ENCODE measurements around the gene ARMC9. TPM values are rescaled to one million over a fixed set of nuclear protein-coding genes. Genes with fewer than 3 reads are reported as not detected.

Gene ARMC9
- total RNA-seq, 2 donors from 2014 or later = 41.7 to 51.5 TPM

- H3K27ac Mint-ChIP-seq = no peak overlapping the region
- WGBS, 2 experiments (ENCODE audit: insufficient coverage in 1 of 2, insufficient read length in 1 of 2) = 97 to 100% methylated on average over 1 to 2 of the region's 2 CpGs
- DNase-seq = no peak
- H3K27ac ChIP-seq (ENCODE audit: low read depth, low read length) = no peak overlapping the region
- H3K4me3 Mint-ChIP-seq = no peak overlapping the region
- H3K36me3 ChIP-seq (ENCODE audit: control insufficient read depth, insufficient read depth, low read length) = peaks cover 53% of the 10 kb centered on the region
- no peak for TF ChIP-seq CTCF (conservative IDR thresholded peaks at IDR 0.05)
- no peaks in the 10 kb centered on the region for H3K27me3 ChIP-seq (ENCODE audit: control insufficient read depth, insufficient read depth, low read length, poor library complexity, severe bottlenecking)
- no peaks in the 10 kb centered on the region for H3K9me3 ChIP-seq (ENCODE audit: control insufficient read depth, low read length)
- H3K27me3 Mint-ChIP-seq (ENCODE audit: insufficient read depth) = no peaks in the 10 kb centered on the region
- no peaks in the 10 kb centered on the region for H3K9me3 Mint-ChIP-seq
- H3K9ac ChIP-seq (ENCODE audit: extremely low read depth, low read length, poor library complexity, severe bottlenecking) = no peak overlapping the region
- peaks cover 63% of the 10 kb centered on the region for H3K36me3 Mint-ChIP-seq (ENCODE audit: low read depth)
- peaks cover 7% of the 10 kb centered on the region for H3K4me1 Mint-ChIP-seq
- no peak overlapping the region for H3K4me3 ChIP-seq (ENCODE audit: low read length)
- no peaks in the 10 kb centered on the region for H3K4me1 ChIP-seq (ENCODE audit: control insufficient read depth, insufficient read depth, low read length)
These were observed 78.6 kb downstream of the ARMC9 start for GRCh38 chr2:231276987-231277386.

GRCh38 chr2:231277962-231278361 is 79.5 kb downstream of the ARMC9 start:
- TF ChIP-seq CTCF (conservative IDR thresholded peaks at IDR 0.05) = no peak
- no peak overlapping the region for H3K9ac ChIP-seq (ENCODE audit: extremely low read depth, low read length, poor library complexity, severe bottlenecking)
- H3K27me3 ChIP-seq (ENCODE audit: control insufficient read depth, insufficient read depth, low read length, poor library complexity, severe bottlenecking) = no peaks in the 10 kb centered on the region
- H3K4me3 Mint-ChIP-seq = no peak overlapping the region
- H3K4me3 ChIP-seq (ENCODE audit: low read length) = no peak overlapping the region
- DNase-seq = no peak
- peaks cover 52% of the 10 kb centered on the region for H3K36me3 ChIP-seq (ENCODE audit: control insufficient read depth, insufficient read depth, low read length)
- H3K9me3 ChIP-seq (ENCODE audit: control insufficient read depth, low read length) = no peaks in the 10 kb centered on the region
- no peak overlapping the region for H3K27ac Mint-ChIP-seq
- H3K4me1 Mint-ChIP-seq = peaks cover 7% of the 10 kb centered on the region
- no peak overlapping the region for H3K27ac ChIP-seq (ENCODE audit: low read depth, low read length)
- 97 to 98% methylated on average over 7 to 8 of the region's 8 CpGs for WGBS, 2 experiments (ENCODE audit: insufficient coverage in 1 of 2, insufficient read length in 1 of 2)
- H3K36me3 Mint-ChIP-seq (ENCODE audit: low read depth) = peaks cover 64% of the 10 kb centered on the region
- H3K4me1 ChIP-seq (ENCODE audit: control insufficient read depth, insufficient read depth, low read length) = no peaks in the 10 kb centered on the region
- H3K27me3 Mint-ChIP-seq (ENCODE audit: insufficient read depth) = no peaks in the 10 kb centered on the region
- no peaks in the 10 kb centered on the region for H3K9me3 Mint-ChIP-seq

- H3K36me3 Mint-ChIP-seq (ENCODE audit: low read depth) = peaks cover 58% of the 10 kb centered on the region
- peaks cover 47% of the 10 kb centered on the region for H3K36me3 ChIP-seq (ENCODE audit: control insufficient read depth, insufficient read depth, low read length)
- H3K4me1 ChIP-seq (ENCODE audit: control insufficient read depth, insufficient read depth, low read length) = no peaks in the 10 kb centered on the region
- no peak overlapping the region for H3K4me3 Mint-ChIP-seq
- no peak overlapping the region for H3K4me3 ChIP-seq (ENCODE audit: low read length)
- H3K9ac ChIP-seq (ENCODE audit: extremely low read depth, low read length, poor library complexity, severe bottlenecking) = no peak overlapping the region
- H3K27me3 Mint-ChIP-seq (ENCODE audit: insufficient read depth) = no peaks in the 10 kb centered on the region
- no peak for TF ChIP-seq CTCF (conservative IDR thresholded peaks at IDR 0.05)
- no peak overlapping the region for H3K27ac ChIP-seq (ENCODE audit: low read depth, low read length)
- H3K27ac Mint-ChIP-seq = peak overlapping the region; percentile 16
- WGBS, 2 experiments (ENCODE audit: insufficient coverage in 1 of 2, insufficient read length in 1 of 2) = 90 to 100% methylated on average over 1 to 2 of the region's 2 CpGs
- H3K9me3 ChIP-seq (ENCODE audit: control insufficient read depth, low read length) = no peaks in the 10 kb centered on the region
- no peak for DNase-seq
- H3K4me1 Mint-ChIP-seq = peaks cover 7% of the 10 kb centered on the region
- no peaks in the 10 kb centered on the region for H3K27me3 ChIP-seq (ENCODE audit: control insufficient read depth, insufficient read depth, low read length, poor library complexity, severe bottlenecking)
- no peaks in the 10 kb centered on the region for H3K9me3 Mint-ChIP-seq
These were observed 80.4 kb downstream of the ARMC9 start for GRCh38 chr2:231278868-231279267.
